GM12892 (cell line): ENCODE results near the gene RAB30.

Source experiments
- POLR2A ChIP-seq: IDR thresholded peaks from 2 replicates; pipeline ENCODE4 v1.6.1; 2011; ENCODE audit warnings: low read depth, low read length, control low read depth
- POLR2AphosphoS5 ChIP-seq: IDR thresholded peaks from 2 replicates; pipeline ENCODE4 v1.6.1; 2011; ENCODE audit warnings: low read depth, low read length, control low read depth

DNA sequence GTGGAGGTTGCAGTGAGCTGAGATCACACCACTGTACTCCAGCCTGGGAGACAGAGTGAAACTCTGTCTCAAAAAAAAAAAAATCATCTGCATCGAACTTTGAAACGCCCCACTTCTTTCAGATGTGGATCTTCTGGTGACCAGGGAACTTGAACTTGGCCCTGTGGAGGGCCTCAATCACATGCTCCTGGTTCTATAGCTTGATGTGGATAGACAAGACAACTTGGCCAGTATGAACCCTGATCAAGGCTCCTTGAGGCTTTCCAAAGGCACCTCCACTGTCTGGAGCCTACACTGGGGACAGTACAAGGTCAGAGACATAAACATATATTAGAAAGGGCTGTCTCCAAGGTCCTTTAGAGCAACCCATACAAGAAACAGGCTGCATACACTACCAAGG lies 30.6 kb downstream of the RAB30 start:
- TF ChIP-seq POLR2AphosphoS5 (no peak), POLR2A (no peak)
